IMR-90 (cell line): Measurements from ENCODE around the gene RPRM. TPM values are rescaled to one million over a fixed set of nuclear protein-coding genes. Genes with fewer than 3 reads are reported as not detected.

Experiments used
- ATAC-seq: fragments of 200-7000 bp; cut with Tn5 transposase; 2 replicates; pipeline ENCODE4 v1.9.1; 2020; ENCODE audit warnings: low read depth, mild to moderate bottlenecking, moderate library complexity
- BruUV-seq: library from RNA; stranded (reverse); fragments of 400-500 nt; replicated peaks from 2 replicates; lab custom pipeline; 2021; lab: Mats Ljungman, UMichigan
- CTCF ChIA-PET: fragments of 300-600 bp; formaldehyde crosslinking; extraction: SDS; loops from one replicate; lab custom pipeline; 2021; ENCODE audit warnings: antibody characterized with exemption; lab: Yijun Ruan, JAX
- POLR2A ChIA-PET: fragments of 300-600 bp; sonication (Branson Sonifier 250); formaldehyde crosslinking; loops from one replicate; lab custom pipeline; 2022; ENCODE audit warnings: antibody characterized with exemption; ENCODE audit not compliant: unreplicated experiment; lab: Charles Lee
- DNase-seq: peaks from one replicate; pipeline ENCODE4 v3.0.0; 2013
- H2AFZ ChIP-seq: replicated peaks from 2 replicates; pipeline ENCODE3; 2013; ENCODE audit warnings: low read length, mild to moderate bottlenecking; ENCODE audit not compliant: poor library complexity
- H2AK5ac ChIP-seq: 2 replicates; pipeline ENCODE4 v1.6.1; 2013; ENCODE audit warnings: low read depth, low read length, inconsistent platforms
- H2AK9ac ChIP-seq: replicated peaks from 2 replicates; pipeline ENCODE3; 2013; ENCODE audit warnings: mild to moderate bottlenecking, low read depth, low read length, moderate library complexity; ENCODE audit not compliant: poor library complexity
- H2BK120ac ChIP-seq: 2 replicates; pipeline ENCODE4 v1.6.1; 2013; ENCODE audit warnings: low read depth, low read length, inconsistent platforms
- H2BK15ac ChIP-seq: 3 replicates; pipeline ENCODE4 v1.6.1; 2013; ENCODE audit warnings: low read depth, low read length, inconsistent platforms
- H2BK20ac ChIP-seq: 2 replicates; pipeline ENCODE4 v1.6.1; 2013; ENCODE audit warnings: low read depth, mild to moderate bottlenecking, inconsistent platforms, low read length, moderate library complexity
- H2BK5ac ChIP-seq: 2 replicates; pipeline ENCODE4 v1.6.1; 2013; ENCODE audit warnings: mild to moderate bottlenecking, low read depth, low read length, inconsistent platforms; ENCODE audit not compliant: poor library complexity, severe bottlenecking
- H3K14ac ChIP-seq: replicated peaks from 2 replicates; pipeline ENCODE4 v1.6.1; 2013; ENCODE audit warnings: low read depth, low read length, inconsistent platforms
- H3K18ac ChIP-seq: 2 replicates; pipeline ENCODE4 v1.6.1; 2013; ENCODE audit warnings: low read depth, low read length, control low read depth
- H3K23ac ChIP-seq: 2 replicates; pipeline ENCODE4 v1.6.1; 2013; ENCODE audit warnings: low read depth, low read length, inconsistent platforms
- H3K27ac ChIP-seq: 2 replicates; pipeline ENCODE4 v1.5.1; 2013; ENCODE audit warnings: mild to moderate bottlenecking, control low read depth, low read length; ENCODE audit not compliant: insufficient read depth
- H3K27me3 ChIP-seq: 2 replicates; pipeline ENCODE4 v1.6.1; 2013; ENCODE audit warnings: low read length; ENCODE audit not compliant: control insufficient read depth, insufficient read depth
- H3K36me3 ChIP-seq: 2 replicates; pipeline ENCODE4 v1.6.1; 2013; ENCODE audit warnings: low read length, mixed read lengths; ENCODE audit not compliant: control insufficient read depth, insufficient read depth
- H3K4ac ChIP-seq: 2 replicates; pipeline ENCODE4 v1.6.1; 2013; ENCODE audit warnings: low read depth, low read length, inconsistent platforms
- H3K4me1 ChIP-seq: 2 replicates; pipeline ENCODE4 v1.6.1; 2013; ENCODE audit warnings: low read length, mixed read lengths; ENCODE audit not compliant: control insufficient read depth, insufficient read depth
- H3K4me2 ChIP-seq: 2 replicates; pipeline ENCODE4 v1.6.1; 2013; ENCODE audit warnings: low read depth, mild to moderate bottlenecking, control low read depth, low read length, moderate library complexity
- H3K4me3 ChIP-seq: 2 replicates; pipeline ENCODE4 v1.5.1; 2013; ENCODE audit warnings: low read depth, mild to moderate bottlenecking, control low read depth, low read length, moderate library complexity; ENCODE audit not compliant: insufficient read depth
- H3K56ac ChIP-seq: 2 replicates; pipeline ENCODE4 v1.6.1; 2013; ENCODE audit warnings: low read length, inconsistent platforms; ENCODE audit not compliant: insufficient read depth; ENCODE audit errors: extremely low read depth
- H3K79me1 ChIP-seq, 2 experiments: 2 replicates each; pipeline ENCODE4 v1.6.1; 2013; ENCODE audit warnings: low read length in 2 of 2, inconsistent platforms in 1 of 2, low read depth in 1 of 2
- H3K9ac ChIP-seq: 2 replicates; pipeline ENCODE4 v1.6.1; 2013; ENCODE audit warnings: low read depth, low read length, control low read depth
- H3K9me1 ChIP-seq: 2 replicates; pipeline ENCODE4 v1.6.1; 2013; ENCODE audit warnings: low read length, inconsistent platforms; ENCODE audit not compliant: insufficient read depth
- H3K9me3 ChIP-seq: 2 replicates; pipeline ENCODE4 v1.6.1; 2013; ENCODE audit warnings: low read length; ENCODE audit not compliant: control insufficient read depth, insufficient read depth
- H4K20me1 ChIP-seq: 2 replicates; pipeline ENCODE4 v1.6.1; 2013; ENCODE audit warnings: low read length, inconsistent platforms; ENCODE audit not compliant: insufficient read depth
- H4K5ac ChIP-seq: 2 replicates; pipeline ENCODE4 v1.6.1; 2013; ENCODE audit warnings: mild to moderate bottlenecking, low read depth, low read length, control low read depth
- H4K8ac ChIP-seq, 2 experiments: 2 replicates each; pipeline ENCODE4 v1.6.1; 2013; ENCODE audit warnings: low read depth in 2 of 2, low read length in 2 of 2, control low read depth in 1 of 2, inconsistent platforms in 1 of 2
- H4K91ac ChIP-seq: 2 replicates; pipeline ENCODE4 v1.6.1; 2013; ENCODE audit warnings: low read depth, low read length, inconsistent platforms; ENCODE audit not compliant: insufficient read depth
- BHLHE40 ChIP-seq: fragments of 150-350 bp; IDR thresholded peaks from 2 replicates; pipeline ENCODE4 v1.6.1; 2016; ENCODE audit warnings: mild to moderate bottlenecking, low read depth, low read length
- CEBPB ChIP-seq: IDR thresholded peaks from 2 replicates; pipeline ENCODE4 v1.6.1; 2012; ENCODE audit warnings: low read depth, low read length, improper control_type of control experiment
- CHD1 ChIP-seq: IDR thresholded peaks from 2 replicates; pipeline ENCODE4 v1.6.1; 2012; ENCODE audit warnings: low read depth, low read length, improper control_type of control experiment
- CTCF ChIP-seq: conservative IDR thresholded peaks from 2 replicates; pipeline ENCODE4 v1.5.1; 2012; ENCODE audit warnings: mild to moderate bottlenecking, low read depth, low read length, improper control_type of control experiment
- ELK1 ChIP-seq: fragments of 150-350 bp; IDR thresholded peaks from 2 replicates; pipeline ENCODE4 v1.6.1; 2016; ENCODE audit warnings: low read depth, mild to moderate bottlenecking, low read length, moderate library complexity, borderline replicate concordance
- FOS ChIP-seq: fragments of 150-350 bp; IDR thresholded peaks from 2 replicates; pipeline ENCODE4 v1.6.1; 2016; ENCODE audit warnings: low read depth, low read length
- MAFK ChIP-seq: IDR thresholded peaks from 2 replicates; pipeline ENCODE4 v1.6.1; 2012; ENCODE audit warnings: low read depth, low read length, improper control_type of control experiment
- MAZ ChIP-seq: IDR thresholded peaks from 2 replicates; pipeline ENCODE4 v1.6.1; 2012; ENCODE audit warnings: low read depth, mild to moderate bottlenecking, low read length, improper control_type of control experiment, moderate library complexity, borderline replicate concordance
- MXI1 ChIP-seq: IDR thresholded peaks from 2 replicates; pipeline ENCODE4 v1.6.1; 2012; ENCODE audit warnings: low read depth, mild to moderate bottlenecking, low read length, moderate library complexity, borderline replicate concordance
- NFE2L2 ChIP-seq: fragments of 150-350 bp; IDR thresholded peaks from 2 replicates; pipeline ENCODE4 v1.6.1; 2016; ENCODE audit warnings: low read depth, mild to moderate bottlenecking, low read length
- POLR2A ChIP-seq: IDR thresholded peaks from 2 replicates; pipeline ENCODE4 v1.6.1; 2012; ENCODE audit warnings: mild to moderate bottlenecking, low read depth, low read length
- RAD21 ChIP-seq: IDR thresholded peaks from 2 replicates; pipeline ENCODE4 v1.6.1; 2012; ENCODE audit warnings: low read length, improper control_type of control experiment
- RCOR1 ChIP-seq: IDR thresholded peaks from 2 replicates; pipeline ENCODE4 v1.6.1; 2012; ENCODE audit warnings: mild to moderate bottlenecking, low read length, improper control_type of control experiment; ENCODE audit not compliant: insufficient replicate concordance
- RFX5 ChIP-seq: IDR thresholded peaks from 2 replicates; pipeline ENCODE4 v1.8.0; 2012; ENCODE audit warnings: low read depth, mild to moderate bottlenecking, low read length, moderate library complexity
- SMC3 ChIP-seq: fragments of 150-350 bp; IDR thresholded peaks from 2 replicates; pipeline ENCODE4 v1.6.1; 2016; ENCODE audit warnings: low read depth, mild to moderate bottlenecking, antibody characterized with exemption, low read length, moderate library complexity
- USF2 ChIP-seq: fragments of 150-350 bp; IDR thresholded peaks from 2 replicates; pipeline ENCODE4 v1.6.1; 2017; ENCODE audit warnings: mild to moderate bottlenecking, antibody characterized with exemption, low read length, low read depth
- WGBS, 2 experiments: methylation state at CpG; one replicate each; pipeline versions ENCODE4 v1.1.5 to v1.1.7; 2013; ENCODE audit warnings: missing lambda C conversion rate in 2 of 2; ENCODE audit not compliant: insufficient read length in 1 of 2; ENCODE audit errors: extremely low coverage in 2 of 2; 5-methylcytosine and 5-hydroxymethylcytosine counted together
- dilution Hi-C: fragments of 300-500 bp; cut with HindIII; formaldehyde crosslinking; loops from one replicate; pipeline ENCODE4 v1.14.3; 2018; ENCODE audit warnings: low sequenced_read_pairs; ENCODE audit not compliant: unreplicated experiment
- in situ Hi-C: fragments of 300-500 bp; cut with MboI; formaldehyde crosslinking; loops from 3 replicates; pipeline ENCODE4 v1.14.3; 2019; ENCODE audit warnings: low sequenced_read_pairs, inconsistent platforms, mixed read lengths
- intact Hi-C: fragments of 100-400 bp; cut with micrococcal nuclease; formaldehyde crosslinking; loops from 2 replicates; pipeline ENCODE4 v1.10.0; 2022
- polyA plus RNA-seq, 3 experiments: library from polyadenylated mRNA; depleted of rRNA; stranded (reverse); fragments of >200 nt; gene quantifications; 2 replicates each; pipeline ENCODE4 v1.2.3, GENCODE V29; 2012; ENCODE audit warnings: low replicate concordance in 1 of 3
- total RNA-seq: library from RNA; depleted of rRNA; stranded (reverse); fragments of >200 nt; gene quantifications from 2 replicates; pipeline ENCODE4 v1.2.3, GENCODE V29; 2012

Gene RPRM
- total and polyA plus RNA-seq, 2 of the 4 experiments (the other 2 are of a cell fraction): not detected

- ChIA-PET CTCF (interaction anchor here (0.6 to 1.2 kb wide), 2 partner anchors 8 to 9 kb away, joined by 3 read pairs; partner anchors contain the start of gene RPRM), POLR2A (no interaction called here)
- Histone ChIP-seq H3K56ac (no peak overlapping the region; the same call in 1 of the 2 replicates), H4K8ac (no peak overlapping the region), H3K18ac (no peak overlapping the region), H3K79me1 (no peaks in the 10 kb centered on the region), H3K23ac (no peak overlapping the region), H4K5ac (no peak overlapping the region), H2BK5ac (no peak overlapping the region), H4K20me1 (no peaks in the 10 kb centered on the region), H3K27ac (no peak overlapping the region), H2AFZ (no peak overlapping the region), H3K4me3 (no peak overlapping the region), H3K4me2 (no peak overlapping the region), H2BK20ac (no peak overlapping the region), H3K9me1 (no peaks in the 10 kb centered on the region), H3K27me3 (no peaks in the 10 kb centered on the region; the same call in 1 of the 2 replicates), H2BK15ac (no peak overlapping the region), H3K14ac (no peak overlapping the region), H3K4me1 (no peaks in the 10 kb centered on the region), H2BK120ac (no peak overlapping the region), H3K36me3 (no peaks in the 10 kb centered on the region), H2AK9ac (no peak overlapping the region), H4K91ac (no peak overlapping the region), H3K4ac (no peak overlapping the region), H3K9me3 (no peaks in the 10 kb centered on the region), H3K9ac (no peak overlapping the region), H2AK5ac (no peak overlapping the region)
- in situ Hi-C loops (no loop called here), dilution Hi-C loops (no loop called here), intact Hi-C loops (no loop called here)
- TF ChIP-seq CHD1 (no peak), NFE2L2 (no peak), RCOR1 (no peak), USF2 (no peak), MAFK (no peak), MAZ (no peak), RAD21 (no peak), FOS (no peak), CTCF (no peak), MXI1 (no peak), RFX5 (no peak), BHLHE40 (no peak), CEBPB (no peak), SMC3 (no peak), POLR2A (no peak), ELK1 (no peak)
- DNase-seq: no peak
- no CpG with 5 or more reads among the region's 4 CpGs for WGBS, 2 experiments
- no TSS peak for BruUV-seq
- no peak for ATAC-seq
Observed at GRCh38 chr2:153470867-153471266, 7.7 kb downstream of the RPRM start.
